ENCODE data around the gene TMEM145.

DNA sequence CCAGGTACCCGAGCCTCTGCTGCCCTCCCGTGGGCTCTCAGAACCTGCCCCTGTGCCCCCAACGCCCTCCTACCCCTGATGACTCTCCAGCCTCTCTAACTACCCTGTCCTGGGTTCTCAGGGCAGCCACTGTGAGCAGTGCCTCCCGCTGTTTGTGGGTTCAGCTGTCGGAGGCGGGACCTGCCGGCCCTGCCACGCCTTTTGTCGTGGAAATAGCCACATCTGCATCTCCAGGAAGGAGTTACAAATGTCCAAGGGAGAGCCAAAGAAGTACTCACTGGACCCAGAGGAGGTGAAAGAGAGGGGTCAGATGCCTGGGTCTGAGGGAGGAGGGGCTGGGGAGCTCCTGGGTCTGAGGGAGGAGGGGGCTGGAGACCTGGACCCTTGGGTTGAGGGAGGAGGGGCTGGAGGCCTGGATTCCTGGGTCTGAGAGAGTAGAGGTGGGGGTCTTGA is 57.0 kb downstream of the TMEM145 start:
- TF ChIP-seq, protein P1, sequence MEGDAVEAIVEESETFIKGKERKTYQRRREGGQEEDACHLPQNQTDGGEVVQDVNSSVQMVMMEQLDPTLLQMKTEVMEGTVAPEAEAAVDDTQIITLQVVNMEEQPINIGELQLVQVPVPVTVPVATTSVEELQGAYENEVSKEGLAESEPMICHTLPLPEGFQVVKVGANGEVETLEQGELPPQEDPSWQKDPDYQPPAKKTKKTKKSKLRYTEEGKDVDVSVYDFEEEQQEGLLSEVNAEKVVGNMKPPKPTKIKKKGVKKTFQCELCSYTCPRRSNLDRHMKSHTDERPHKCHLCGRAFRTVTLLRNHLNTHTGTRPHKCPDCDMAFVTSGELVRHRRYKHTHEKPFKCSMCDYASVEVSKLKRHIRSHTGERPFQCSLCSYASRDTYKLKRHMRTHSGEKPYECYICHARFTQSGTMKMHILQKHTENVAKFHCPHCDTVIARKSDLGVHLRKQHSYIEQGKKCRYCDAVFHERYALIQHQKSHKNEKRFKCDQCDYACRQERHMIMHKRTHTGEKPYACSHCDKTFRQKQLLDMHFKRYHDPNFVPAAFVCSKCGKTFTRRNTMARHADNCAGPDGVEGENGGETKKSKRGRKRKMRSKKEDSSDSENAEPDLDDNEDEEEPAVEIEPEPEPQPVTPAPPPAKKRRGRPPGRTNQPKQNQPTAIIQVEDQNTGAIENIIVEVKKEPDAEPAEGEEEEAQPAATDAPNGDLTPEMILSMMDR (IDR thresholded peaks at IDR 0.05) = no peak
- no peak for TF ChIP-seq EP300 (IDR thresholded peaks at IDR 0.05)
- no peak for TF ChIP-seq POLR2A (IDR thresholded peaks at IDR 0.05)

Measured in upper lobe of left lung (tissue), 4 donors.